Sigmoid colon (tissue), 7 donors: Measurements from ENCODE around the gene FASTK. TPM values are rescaled to one million over a fixed set of nuclear protein-coding genes. Genes with fewer than 3 reads are reported as not detected.
A peak's percentile ranks its signal among the peaks of the same experiment; 100 is the strongest.

Experiments used
- DNase-seq: peaks from one replicate; pipeline ENCODE4 v3.0.0-alpha.2; 2019
- H3K27ac ChIP-seq, 4 donors: fragments of 200-600 bp; sonication (generic); one replicate each; pipeline ENCODE4 v1.5.1; 2016 to 2019; ENCODE audit warnings: mild to moderate bottlenecking in 1 of 4
- H3K27me3 ChIP-seq, 3 donors: fragments of 200-600 bp; sonication (generic); one replicate each; pipeline ENCODE4 v1.5.1; 2019; ENCODE audit warnings: mild to moderate bottlenecking in 1 of 3
- H3K36me3 ChIP-seq, 4 donors: fragments of 200-600 bp; sonication (generic); one replicate each; pipeline ENCODE4 v1.5.1; 2016 to 2019
- H3K4me1 ChIP-seq, 4 donors: fragments of 200-600 bp; sonication (generic); one replicate each; pipeline ENCODE4 v1.5.1; 2017 to 2019
- H3K4me3 ChIP-seq, 4 donors: fragments of 200-600 bp; sonication (generic); one replicate each; pipeline ENCODE4 v1.5.1; 2017 to 2019; ENCODE audit warnings: mild to moderate bottlenecking in 2 of 4, moderate library complexity in 1 of 4
- H3K9me3 ChIP-seq, 4 donors: fragments of 200-600 bp in 3 of 4; sonication (generic) in 3 of 4; one replicate each; pipeline versions ENCODE4 v1.5.1 to v1.6.1; 2013 to 2019
- CTCF ChIP-seq, 4 experiments: fragments of 450-650 bp in 3 of 4; fragments of 200-600 bp in 1 of 4; IDR thresholded peaks; one replicate each; pipeline ENCODE4 v1.5.1; 2016 to 2019; ENCODE audit warnings: antibody characterized with exemption in 4 of 4, mild to moderate bottlenecking in 3 of 4, moderate library complexity in 2 of 4
- EP300 ChIP-seq, 4 donors: sonication (generic); formaldehyde crosslinking; IDR thresholded peaks; one replicate each; pipeline ENCODE4 v1.6.1; 2017; ENCODE audit warnings: antibody characterized with exemption in 4 of 4
- POLR2A ChIP-seq, 2 donors: fragments of 450-650 bp; IDR thresholded peaks; one replicate each; pipeline ENCODE4 v1.6.1; 2016; ENCODE audit warnings: antibody characterized with exemption in 2 of 2, mild to moderate bottlenecking in 2 of 2, moderate library complexity in 2 of 2
- POLR2AphosphoS5 ChIP-seq, 4 donors: sonication (generic); formaldehyde crosslinking; IDR thresholded peaks; one replicate each; pipeline ENCODE4 v1.6.1; 2017; ENCODE audit warnings: antibody characterized with exemption in 4 of 4
- WGBS, 2 donors: extraction: QIAGEN DNeasy Blood & Tissue Kit; methylation state at CpG; one replicate each; pipeline ENCODE4 v1.1.7; 2013; 5-methylcytosine and 5-hydroxymethylcytosine counted together
- intact Hi-C: fragments of 100-400 bp; cut with DNase I; formaldehyde crosslinking; loops from one replicate; pipeline ENCODE4 v1.15.1; 2023
- polyA plus RNA-seq, 3 donors: library from polyadenylated mRNA; stranded (reverse); fragments of 200-250 nt; gene quantifications; one replicate each; pipeline ENCODE4 v1.2.3, GENCODE V29; 2013
- total RNA-seq, 4 donors: library from RNA; depleted of rRNA; stranded (reverse); fragments of >200 nt; gene quantifications; one replicate each; pipeline ENCODE4 v1.1.0, GENCODE V29; 2016
- donor health status: healthy with polysubstance abuse.
- donor health status: Bipolar disorder and iron deficiency.
- donor health status: healthy.

FASTK gene
- total and polyA plus RNA-seq, 7 donors: 61.3 to 124 (median 65.0) TPM

GRCh38 chr7:151116603-151117440, 36.2 kb upstream of the FASTK start:
- no peak overlapping the region for H3K4me3 ChIP-seq
- H3K27me3 ChIP-seq: no peaks in the 10 kb centered on the region
- 91 to 93% methylated on average over 27 of the region's 27 CpGs for WGBS, 2 donors
- intact Hi-C loops: no loop called here
- no peak for DNase-seq
- no peak overlapping the region for H3K27ac ChIP-seq
- H3K9me3 ChIP-seq: no peaks in the 10 kb centered on the region
- H3K36me3 ChIP-seq: peaks cover 20 to 46% (median 33%) of the 10 kb centered on the region in 4 donors
- no peak for TF ChIP-seq CTCF (IDR thresholded peaks at IDR 0.05)
- no peak for TF ChIP-seq EP300 (IDR thresholded peaks at IDR 0.05)
- no peak for TF ChIP-seq POLR2AphosphoS5 (IDR thresholded peaks at IDR 0.05)
- no peak for TF ChIP-seq POLR2A (IDR thresholded peaks at IDR 0.05)
- peaks cover 0 to 29% (median 27%) of the 10 kb centered on the region in 4 donors for H3K4me1 ChIP-seq

- Histone ChIP-seq H3K9me3 (no peaks in the 10 kb centered on the region), H3K4me3 (peak overlapping the region in 3 of 4 donors; percentile 27 to 32 (median 29)), H3K36me3 (peaks cover 11 to 37% (median 28%) of the 10 kb centered on the region in 4 donors), H3K4me1 (peaks cover 0 to 34% (median 32%) of the 10 kb centered on the region in 4 donors), H3K27ac (no peak overlapping the region), H3K27me3 (no peaks in the 10 kb centered on the region)
- TF ChIP-seq POLR2A (IDR thresholded peaks at IDR 0.05): peak in 1 of 2 donors; percentile 14
- no peak for TF ChIP-seq CTCF (IDR thresholded peaks at IDR 0.05)
- no peak for TF ChIP-seq POLR2AphosphoS5 (IDR thresholded peaks at IDR 0.05)
- TF ChIP-seq EP300 (IDR thresholded peaks at IDR 0.05): no peak
- DNase-seq: no peak
- intact Hi-C loops: no loop called here
- 50 to 76% methylated on average over 14 of the region's 14 CpGs for WGBS, 2 donors
Measured at GRCh38 chr7:151115836-151116418, 35.3 kb upstream of the FASTK start.

- H3K27ac ChIP-seq: no peak overlapping the region
- peaks cover 8 to 31% (median 22%) of the 10 kb centered on the region in 4 donors for H3K36me3 ChIP-seq
- WGBS, 2 donors: 7 to 9% methylated on average over 114 of the region's 114 CpGs
- H3K27me3 ChIP-seq: no peaks in the 10 kb centered on the region
- H3K9me3 ChIP-seq: no peaks in the 10 kb centered on the region
- intact Hi-C loops: no loop called here
- H3K4me3 ChIP-seq: peak overlapping the region in 3 of 4 donors; percentile 27 to 32 (median 29)
- no peak for DNase-seq
- peaks cover 0 to 40% (median 38%) of the 10 kb centered on the region in 4 donors for H3K4me1 ChIP-seq
- TF ChIP-seq POLR2A (IDR thresholded peaks at IDR 0.05) (no peak), EP300 (IDR thresholded peaks at IDR 0.05) (no peak), POLR2AphosphoS5 (IDR thresholded peaks at IDR 0.05) (no peak), CTCF (IDR thresholded peaks at IDR 0.05) (no peak)
Measured at GRCh38 chr7:151115121-151115835, 34.7 kb upstream of the FASTK start.

GRCh38 chr7:151114151-151115090, 33.8 kb upstream of the FASTK start:
- intact Hi-C loops: no loop called here
- H3K9me3 ChIP-seq: no peaks in the 10 kb centered on the region
- peaks cover 0 to 49% (median 47%) of the 10 kb centered on the region in 4 donors for H3K4me1 ChIP-seq
- no peak for DNase-seq
- H3K27me3 ChIP-seq: no peaks in the 10 kb centered on the region
- TF ChIP-seq POLR2AphosphoS5 (IDR thresholded peaks at IDR 0.05) (no peak), POLR2A (IDR thresholded peaks at IDR 0.05) (no peak), EP300 (IDR thresholded peaks at IDR 0.05) (no peak), CTCF (IDR thresholded peaks at IDR 0.05) (no peak)
- 19 to 29% methylated on average over 101 of the region's 101 CpGs for WGBS, 2 donors
- peak overlapping the region in 3 of 4 donors; percentile 27 to 32 (median 29) for H3K4me3 ChIP-seq
- H3K36me3 ChIP-seq: peaks cover 8 to 22% (median 13%) of the 10 kb centered on the region in 4 donors
- peak overlapping the region in 1 of 4 donors; percentile 54 for H3K27ac ChIP-seq
